Brain microvascular endothelial cell (primary cell): Measurements from ENCODE around the gene CCND1.
A peak's percentile ranks its signal among the peaks of the same experiment; 100 is the strongest.

Source experiments
- DNase-seq: peaks from one replicate; pipeline ENCODE4 v3.0.0-alpha.2; 2020
- H3K27ac ChIP-seq: fragments of 250-450 bp; sonication (Bioruptor Pico); 2 replicates; pipeline ENCODE4 v1.5.1; 2020; ENCODE audit warnings: mild to moderate bottlenecking, moderate library complexity
- H3K27me3 ChIP-seq: fragments of 250-450 bp; sonication (Bioruptor Pico); replicated peaks from 2 replicates; pipeline ENCODE4 v1.5.1; 2020; ENCODE audit warnings: mild to moderate bottlenecking
- H3K36me3 ChIP-seq: fragments of 250-450 bp; sonication (Bioruptor Pico); replicated peaks from 2 replicates; pipeline ENCODE4 v1.5.1; 2020; ENCODE audit warnings: mild to moderate bottlenecking
- H3K4me3 ChIP-seq: 2 replicates; pipeline ENCODE4 v1.5.1; 2011; ENCODE audit warnings: low read depth, mild to moderate bottlenecking, control low read depth, low read length, moderate library complexity
- CTCF ChIP-seq: IDR thresholded peaks from 2 replicates; pipeline ENCODE4 v1.5.1; 2011; ENCODE audit warnings: low read depth, mild to moderate bottlenecking, moderate library complexity, low read length, control low read depth, inconsistent platforms; ENCODE audit errors: missing control alignments
- in situ Hi-C: cut with HindIII; loops from 2 replicates; pipeline ENCODE4 v1.10.0; 2017; ENCODE audit warnings: low sequenced_read_pairs, low pct_ligation_motif_present

Gene CCND1

GRCh38 chr11:69662021-69662698 lies 21.2 kb downstream of the CCND1 start:
- in situ Hi-C loops: loop anchor here (25.0 kb wide), 1 partner anchor 550 kb away; no protein-coding TSS in a partner anchor
- DNase-seq: no peak
- no peak overlapping the region for H3K27ac ChIP-seq
- TF ChIP-seq CTCF: peak; percentile 60
- H3K36me3 ChIP-seq: peaks cover 5% of the 10 kb centered on the region
- no peaks in the 10 kb centered on the region for H3K27me3 ChIP-seq
- H3K4me3 ChIP-seq: no peak overlapping the region

- DNase-seq: no peak
- Histone ChIP-seq H3K27me3 (no peaks in the 10 kb centered on the region), H3K36me3 (peaks cover 5% of the 10 kb centered on the region), H3K4me3 (no peak overlapping the region), H3K27ac (no peak overlapping the region)
- in situ Hi-C loops: loop anchor here (25.0 kb wide), 1 partner anchor 551 kb away; no protein-coding TSS in a partner anchor
- TF ChIP-seq CTCF: no peak
Measured at GRCh38 chr11:69662806-69663205, 21.9 kb downstream of the CCND1 start.

DNA sequence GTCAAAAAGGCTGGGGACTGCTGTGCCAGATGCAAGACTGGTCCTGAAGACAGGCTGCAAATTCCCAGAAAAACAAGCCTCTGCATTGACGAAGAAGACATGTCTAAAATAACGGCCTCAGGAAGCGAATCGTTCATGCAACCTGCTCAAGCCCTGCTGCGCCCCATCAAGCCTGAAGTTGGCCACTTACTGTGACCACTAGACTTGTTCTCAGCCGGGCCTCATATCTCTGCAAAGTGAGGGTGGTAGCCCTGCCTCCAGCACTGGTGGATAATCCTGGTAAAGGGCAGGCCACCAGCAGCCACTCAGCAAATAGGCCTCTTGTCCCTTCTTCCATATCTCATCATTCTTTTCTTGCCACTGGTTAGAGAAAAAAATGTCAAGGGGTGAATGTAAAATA lies 22.4 kb downstream of the CCND1 start:
- peaks cover 5% of the 10 kb centered on the region for H3K36me3 ChIP-seq
- H3K27ac ChIP-seq: no peak overlapping the region
- DNase-seq: no peak
- H3K4me3 ChIP-seq: no peak overlapping the region
- TF ChIP-seq CTCF: no peak
- in situ Hi-C loops: loop anchor here (25.0 kb wide), 1 partner anchor 551 kb away; no protein-coding TSS in a partner anchor
- no peaks in the 10 kb centered on the region for H3K27me3 ChIP-seq

GRCh38 chr11:69664103-69664775 lies 23.3 kb downstream of the CCND1 start:
- in situ Hi-C loops: loop anchor here (25.0 kb wide), 1 partner anchor 552 kb away; no protein-coding TSS in a partner anchor
- peaks cover 7% of the 10 kb centered on the region for H3K36me3 ChIP-seq
- TF ChIP-seq CTCF: no peak
- no peaks in the 10 kb centered on the region for H3K27me3 ChIP-seq
- H3K27ac ChIP-seq: no peak overlapping the region
- no peak for DNase-seq
- no peak overlapping the region for H3K4me3 ChIP-seq

- Histone ChIP-seq H3K4me3 (no peak overlapping the region), H3K27me3 (no peaks in the 10 kb centered on the region), H3K27ac (no peak overlapping the region), H3K36me3 (peaks cover 10% of the 10 kb centered on the region)
- no peak for DNase-seq
- in situ Hi-C loops: loop anchor here (25.0 kb wide), 1 partner anchor 553 kb away; no protein-coding TSS in a partner anchor
- no peak for TF ChIP-seq CTCF
Measured at GRCh38 chr11:69664901-69665300, 23.9 kb downstream of the CCND1 start.
